GM18858 (cell line): Measurements from ENCODE around the gene MACROH2A2.
"Not testable (repeated sequence)": the region's sequence is repeated elsewhere in the genome, so short reads cannot be mapped to it uniquely, and the experiment has no call there.

Experiments used
- ATAC-seq: cut with Tn5 transposase; IDR thresholded peaks from one replicate; pipeline ENCODE4 v1.9.1; 2021; ENCODE audit not compliant: unreplicated experiment

MACROH2A2 gene

DNA sequence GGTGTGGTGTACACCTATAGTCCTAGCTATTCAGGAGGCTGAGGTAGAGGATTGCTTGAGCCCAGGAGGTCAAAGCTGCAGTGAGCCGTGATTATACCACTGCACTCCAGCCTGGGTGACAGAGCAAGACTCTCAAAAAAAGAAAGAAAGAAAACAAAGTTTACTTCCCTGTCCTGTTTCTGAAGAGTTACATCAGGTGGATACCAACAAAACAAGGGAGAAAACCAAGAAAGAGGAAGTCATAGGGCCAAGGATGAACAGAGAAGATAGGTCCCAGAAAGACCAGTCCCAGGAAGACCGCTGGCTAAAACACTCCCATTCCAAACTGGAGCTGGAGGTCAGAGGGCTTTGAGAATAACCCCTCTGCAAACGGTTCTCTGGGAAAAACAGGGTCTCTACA is 13.5 kb downstream of the MACROH2A2 start:
- ATAC-seq = no peak

GRCh38 chr10:70067586-70067985 is 14.9 kb downstream of the MACROH2A2 start:
- ATAC-seq = no peak

DNA sequence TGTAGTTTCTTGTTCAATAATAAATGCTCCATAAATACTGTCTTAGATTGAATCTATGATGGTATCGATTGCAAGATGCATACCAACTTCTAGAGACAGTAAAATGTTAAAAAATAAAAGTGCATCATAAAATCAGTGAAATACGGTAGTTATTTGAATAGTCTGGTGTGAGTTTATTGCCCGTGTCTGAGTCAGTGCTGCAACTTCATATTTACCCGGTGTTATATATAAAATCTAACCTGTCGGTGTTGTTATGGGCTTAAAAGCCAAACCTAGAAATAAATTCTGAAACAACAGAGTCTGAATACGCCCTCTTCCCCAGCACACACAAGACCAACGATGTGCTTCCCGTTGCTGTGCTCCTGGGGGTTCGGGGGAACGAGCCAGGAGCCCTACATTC is 16.3 kb downstream of the MACROH2A2 start:
- no peak for ATAC-seq

- ATAC-seq = no peak
These were observed 16.7 kb downstream of the MACROH2A2 start for GRCh38 chr10:70069346-70069745.

DNA sequence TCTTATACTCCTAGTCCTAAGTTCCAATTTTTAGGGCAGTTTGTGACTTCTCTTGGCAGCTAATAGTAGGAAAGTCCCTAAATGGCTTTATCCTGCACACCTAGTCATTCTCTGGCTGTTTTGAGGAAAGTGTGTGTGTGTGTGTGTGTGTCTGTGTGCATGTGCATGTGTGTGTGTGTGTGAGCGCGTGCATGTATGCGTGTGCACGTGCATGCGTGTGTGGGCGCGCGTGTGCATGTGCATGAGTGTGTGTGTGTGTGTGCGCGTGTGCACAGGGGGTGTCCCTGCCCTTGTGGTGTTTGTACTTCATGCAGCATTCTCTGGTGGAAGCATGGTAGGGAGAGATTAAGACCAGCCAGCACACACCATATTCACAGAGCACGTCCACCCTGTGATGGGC is 18.2 kb downstream of the MACROH2A2 start:
- no peak for ATAC-seq

DNA sequence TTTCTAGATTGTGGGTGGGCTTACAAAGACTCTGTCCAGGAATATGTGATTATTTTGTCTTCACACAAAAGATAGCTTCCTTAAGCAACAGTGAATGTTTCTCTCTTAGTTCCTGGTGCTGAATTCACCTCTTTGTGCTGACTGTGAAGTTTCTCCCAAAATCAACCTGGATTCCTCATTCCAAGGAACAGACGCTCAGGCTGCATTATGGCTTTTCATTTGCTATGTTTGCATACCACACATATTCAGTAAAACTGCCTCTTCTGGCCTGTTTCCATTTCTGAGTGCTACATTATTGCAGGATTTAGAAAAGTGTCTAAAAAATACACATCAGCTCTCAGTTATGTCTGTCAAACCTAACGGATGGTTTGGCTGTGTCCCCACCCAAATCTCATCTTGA is 21.5 kb downstream of the MACROH2A2 start:
- ATAC-seq = no peak

- ATAC-seq = no peak
These were observed 22.3 kb downstream of the MACROH2A2 start for GRCh38 chr10:70074971-70075370.

DNA sequence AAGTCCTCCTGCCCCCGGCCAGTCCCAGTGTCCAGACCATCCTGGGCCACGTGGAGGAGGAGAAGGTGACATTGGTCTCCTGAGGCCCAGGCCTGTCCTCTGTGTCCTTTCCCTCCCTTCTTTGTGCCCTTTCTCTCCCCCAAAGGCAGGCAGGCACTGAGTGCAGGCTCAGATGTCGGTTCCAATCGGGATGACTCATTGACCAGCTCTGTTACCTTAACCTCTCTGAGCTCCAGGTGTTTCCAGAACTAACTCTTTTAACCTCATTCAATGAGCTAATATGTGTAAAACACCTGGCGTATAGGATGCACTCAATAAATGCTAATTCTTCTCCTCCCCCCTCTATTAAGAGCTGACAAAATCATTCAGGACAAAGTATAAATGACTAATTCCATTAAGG is 25.7 kb downstream of the MACROH2A2 start:
- no peak for ATAC-seq

DNA sequence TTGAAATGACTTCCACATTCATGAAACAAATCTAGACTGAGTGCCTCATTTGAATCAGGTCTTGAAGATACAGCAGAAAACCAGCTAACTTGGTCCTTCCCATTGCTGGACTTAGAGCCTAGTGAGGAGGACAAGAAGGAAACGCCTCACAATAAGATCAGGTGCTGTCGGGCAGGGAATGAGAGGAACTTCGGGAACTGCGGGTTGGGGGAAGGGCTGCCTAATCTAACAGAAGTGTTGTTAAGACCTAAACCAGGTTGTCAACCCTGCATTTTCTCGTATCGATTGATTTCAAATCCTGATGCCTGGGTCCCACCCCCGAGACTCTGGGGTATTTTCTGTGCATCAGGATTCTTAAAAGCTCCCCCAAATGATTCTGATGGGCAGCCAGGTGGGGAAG is 26.3 kb downstream of the MACROH2A2 start:
- no peak for ATAC-seq

DNA sequence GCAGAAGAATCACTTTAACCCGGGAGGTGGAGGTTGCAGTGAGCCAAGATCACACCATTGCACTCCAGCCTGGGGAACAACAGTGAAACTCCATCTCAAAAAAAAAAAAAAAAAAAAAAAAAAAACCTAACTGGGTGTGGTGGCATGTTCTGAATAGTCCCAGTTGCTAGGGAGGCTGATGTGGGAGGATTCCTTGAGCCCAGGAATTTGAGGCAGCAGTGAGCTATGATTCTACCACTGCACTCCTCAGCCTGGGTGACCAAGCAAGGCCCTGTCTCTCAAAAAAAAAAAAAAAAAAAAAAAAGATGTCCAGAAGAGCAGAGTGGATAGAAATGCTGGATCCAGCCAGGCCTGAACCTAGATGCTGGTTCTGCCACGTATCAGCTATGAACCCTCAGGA is 28.1 kb downstream of the MACROH2A2 start:
- ATAC-seq = not testable (repeated sequence)

DNA sequence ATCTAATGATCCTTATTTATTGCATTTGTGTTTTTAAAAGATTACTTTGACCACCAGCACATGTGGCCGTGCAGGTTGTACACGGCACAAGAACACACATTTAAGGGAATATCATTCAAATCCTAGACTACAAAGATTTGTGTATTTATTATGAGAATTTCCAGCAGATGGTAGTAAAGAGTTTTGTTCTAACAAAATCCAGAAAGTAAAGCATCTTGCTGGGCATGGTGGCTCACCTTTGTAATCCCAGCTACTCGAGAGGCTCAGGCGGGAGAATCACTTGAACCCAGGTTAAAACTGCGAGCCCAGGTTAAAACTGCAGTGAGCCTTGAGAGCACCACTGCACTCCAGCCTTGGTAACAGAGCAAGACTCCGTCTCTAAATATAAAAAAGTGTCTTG is 31.5 kb downstream of the MACROH2A2 start:
- no peak for ATAC-seq

DNA sequence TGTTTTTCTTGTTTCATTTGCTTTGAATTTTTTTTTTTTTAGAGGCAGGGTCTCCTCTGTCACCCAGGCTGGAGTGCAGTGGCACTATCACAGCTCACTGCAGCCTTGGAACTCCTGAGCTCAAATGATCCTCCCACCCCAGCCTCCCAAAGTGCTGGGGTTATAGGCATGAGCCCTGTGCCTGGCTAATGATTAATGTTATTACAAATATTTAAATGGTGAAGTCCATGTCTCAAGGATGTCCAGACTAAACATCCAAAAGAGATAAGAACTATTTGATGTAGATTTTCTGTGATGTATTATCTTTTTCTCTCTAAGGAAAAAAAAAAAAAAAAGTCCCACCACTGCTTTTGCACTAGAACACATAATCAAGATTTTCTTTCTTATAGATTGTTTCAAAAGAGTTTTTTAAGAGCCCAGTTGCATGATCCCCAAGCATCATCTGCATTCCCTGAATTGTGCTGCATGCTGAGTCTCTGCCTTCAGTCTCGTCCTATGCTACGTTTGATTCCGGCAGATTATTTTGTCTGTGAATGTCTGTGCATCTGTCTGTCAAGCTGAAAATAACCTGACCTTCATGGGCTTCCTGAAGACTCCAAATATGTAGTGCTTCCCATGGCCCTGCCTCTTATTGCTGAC is 33.4 kb downstream of the MACROH2A2 start:
- ATAC-seq = no peak

DNA sequence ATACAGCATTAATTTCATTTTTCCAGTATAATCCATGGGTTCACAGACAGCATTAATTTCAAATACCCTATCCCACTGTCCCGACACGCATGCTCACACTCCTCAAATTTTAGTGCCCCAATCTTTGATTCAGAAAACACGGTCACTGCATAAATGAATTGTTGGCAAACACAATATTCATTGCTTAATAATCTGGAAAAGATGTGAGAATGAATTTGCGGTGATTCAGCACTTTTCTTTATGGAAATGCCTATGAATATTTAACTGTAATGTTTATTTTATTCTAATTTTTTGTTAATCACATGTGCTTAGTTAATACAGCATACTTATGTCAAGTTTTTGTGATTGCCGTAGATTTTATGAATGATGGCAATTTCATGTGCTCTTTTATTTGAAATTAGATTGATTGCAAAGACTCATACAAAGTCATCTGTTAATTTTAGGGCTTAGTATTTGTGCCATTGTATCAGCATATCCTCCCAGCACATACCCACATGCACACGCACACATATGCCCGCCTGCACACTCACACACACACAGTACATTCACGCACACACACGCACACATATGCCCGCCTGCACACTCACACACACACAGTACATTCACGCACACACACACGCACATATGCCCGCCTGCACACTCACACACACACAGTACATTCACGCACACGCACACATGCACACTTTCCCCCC is 35.1 kb downstream of the MACROH2A2 start:
- no peak for ATAC-seq

DNA sequence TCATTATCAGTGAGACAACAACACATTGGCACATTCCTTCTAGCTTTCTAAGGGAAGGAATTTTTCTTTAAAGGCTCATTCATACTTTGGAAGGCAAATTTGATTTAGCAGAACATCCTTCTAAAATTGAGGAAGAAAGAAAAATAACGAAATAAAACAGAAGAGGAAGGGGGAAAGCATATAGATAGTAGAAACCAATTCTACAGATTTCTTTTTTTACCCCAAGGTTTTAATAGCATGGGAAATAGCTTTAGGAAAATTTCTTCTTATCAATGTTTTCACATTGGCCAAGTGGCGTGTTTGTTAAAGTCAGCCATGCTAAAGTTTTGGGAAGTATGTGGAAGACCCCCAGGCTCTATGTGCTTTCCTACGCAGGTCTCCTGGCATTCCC is 35.7 kb downstream of the MACROH2A2 start:
- ATAC-seq = no peak

DNA sequence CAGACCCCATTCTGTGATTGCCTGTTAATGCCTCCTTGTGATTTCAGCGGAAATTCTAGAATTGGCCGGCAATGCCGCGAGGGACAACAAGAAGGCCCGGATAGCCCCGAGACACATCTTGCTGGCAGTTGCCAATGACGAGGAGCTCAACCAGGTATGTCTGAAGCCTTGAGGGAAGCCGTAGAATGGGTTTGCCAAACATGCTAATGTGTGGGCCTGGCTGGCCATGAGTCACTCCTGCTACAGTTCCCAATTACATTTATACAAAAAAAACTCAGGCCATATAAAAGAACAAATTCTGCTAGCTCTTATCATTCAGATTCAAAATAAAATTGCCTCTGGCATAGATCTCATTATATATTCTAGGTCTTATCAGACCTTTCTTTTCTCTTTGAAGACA is 37.4 kb downstream of the MACROH2A2 start:
- ATAC-seq = no peak

GRCh38 chr10:70090951-70091350 is 38.3 kb downstream of the MACROH2A2 start:
- ATAC-seq = no peak

GRCh38 chr10:70092389-70092718 is 39.7 kb downstream of the MACROH2A2 start:
- no peak for ATAC-seq

DNA sequence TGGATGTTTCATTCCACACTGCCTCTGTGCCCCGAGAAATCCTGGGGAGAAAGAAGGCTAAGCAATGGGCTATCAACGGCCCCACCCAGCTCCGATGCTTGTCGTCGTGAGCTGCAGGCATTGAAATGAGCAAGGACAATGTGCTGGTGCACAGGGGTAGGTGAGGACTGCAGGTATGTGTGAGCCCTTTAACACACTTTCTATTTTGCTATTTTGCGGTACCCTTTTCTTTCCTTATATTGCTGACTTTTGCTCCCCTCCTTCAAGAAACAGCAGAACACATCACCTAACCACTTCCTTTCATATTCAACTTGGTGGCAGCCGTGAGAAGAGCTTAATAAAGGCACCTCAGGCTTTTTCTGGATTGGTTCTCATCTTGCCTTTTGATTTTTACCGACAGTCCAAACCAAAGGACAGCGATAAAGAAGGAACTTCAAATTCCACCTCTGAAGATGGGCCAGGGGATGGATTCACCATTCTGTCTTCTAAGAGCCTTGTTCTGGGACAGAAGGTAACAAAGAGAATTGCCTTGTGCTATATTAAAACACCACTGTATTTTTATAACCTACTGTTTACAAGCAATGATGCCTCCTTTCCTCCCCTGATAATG is 40.8 kb downstream of the MACROH2A2 start:
- no peak for ATAC-seq

DNA sequence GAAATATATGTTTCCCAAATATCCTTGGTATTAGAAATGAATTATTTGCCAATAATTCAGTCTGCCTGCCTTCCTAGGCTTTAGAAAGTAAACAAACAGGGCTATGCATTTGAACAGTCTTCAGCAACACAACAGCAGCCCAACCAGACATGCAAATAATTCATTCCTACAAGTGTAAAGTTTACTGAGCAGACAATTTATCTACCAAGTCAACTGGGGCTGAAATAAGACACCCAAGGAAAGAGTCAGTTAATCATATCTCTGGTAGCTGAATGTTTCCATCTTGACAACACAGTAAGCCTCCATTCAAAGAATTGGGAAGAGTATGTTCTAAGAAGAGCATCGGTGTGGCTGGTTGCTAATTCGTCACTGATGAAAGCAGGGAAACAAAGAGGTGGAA is 41.6 kb downstream of the MACROH2A2 start:
- ATAC-seq = no peak

DNA sequence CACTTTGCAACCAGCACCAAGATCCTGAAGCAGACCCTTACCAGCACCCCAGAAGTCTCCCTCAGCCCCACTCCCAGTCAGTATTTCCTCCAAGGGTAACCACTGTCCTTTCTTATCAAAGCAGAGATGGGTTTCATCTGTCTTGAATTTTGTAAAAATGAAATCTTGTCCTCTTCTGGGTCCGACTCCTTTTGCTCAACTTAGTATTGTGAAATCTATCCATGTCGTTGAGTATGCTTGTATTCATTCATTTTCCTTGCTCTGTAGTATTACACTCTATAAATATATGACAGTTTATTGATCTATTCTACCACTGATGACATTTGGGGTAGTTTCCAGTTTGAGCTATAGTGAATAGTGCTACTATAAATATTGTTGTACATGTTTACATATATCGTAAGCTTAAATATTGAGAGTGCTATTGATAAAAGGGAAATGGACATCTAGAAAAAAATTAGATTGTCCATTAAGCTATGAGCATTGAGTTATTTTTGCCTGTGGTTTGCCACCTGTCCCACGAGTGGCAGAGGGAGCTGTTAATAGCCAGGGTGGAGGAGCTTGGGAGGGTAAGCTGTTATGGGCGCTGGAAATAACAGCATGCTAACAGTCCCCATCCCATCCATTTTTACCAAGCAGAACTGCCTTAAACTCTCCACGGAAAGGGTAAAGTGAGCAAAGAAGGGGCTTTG is 43.5 kb downstream of the MACROH2A2 start:
- no peak for ATAC-seq

DNA sequence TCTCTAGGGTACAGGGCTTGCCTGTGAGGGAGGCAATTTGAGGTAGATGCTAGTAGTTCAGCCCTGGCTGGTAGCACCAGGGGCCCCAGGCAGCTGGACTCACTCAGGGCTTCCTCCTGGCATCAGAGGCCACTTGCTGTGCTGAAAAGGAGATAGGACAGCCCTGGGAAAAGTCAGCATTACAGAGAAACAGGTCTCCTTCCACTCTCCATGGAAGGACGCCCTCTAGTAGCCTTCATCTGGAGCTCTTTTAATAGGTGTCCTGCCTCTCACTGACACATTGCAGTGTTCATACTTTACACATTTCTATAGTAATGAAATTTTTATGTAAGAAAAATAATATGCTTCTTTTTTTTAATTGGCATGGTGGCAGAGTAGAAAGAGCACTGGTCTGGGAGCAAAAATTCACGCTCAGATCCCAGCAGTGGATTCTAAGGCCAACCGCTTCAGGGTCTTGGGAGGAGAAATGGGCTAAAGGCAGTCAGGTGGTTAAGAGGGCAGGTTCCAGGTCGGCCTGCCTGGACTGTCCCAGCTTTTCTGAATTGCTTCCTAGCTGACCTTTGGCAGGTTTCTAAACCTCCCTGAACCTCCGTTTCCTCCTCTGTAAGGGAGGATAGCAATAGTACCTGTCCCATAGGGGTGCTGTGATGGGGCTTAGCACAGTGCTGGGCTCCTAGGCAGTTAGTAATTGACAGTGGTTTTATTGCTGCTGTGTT is 44.2 kb downstream of the MACROH2A2 start:
- ATAC-seq = no peak
